Measurements from ENCODE around the gene RUFY4.

The RUFY4 gene

GRCh38 chr2:218068721-218069334, at the start of gene RUFY4:
Gene RUFY4, plus strand, starts transcription at chr2:218069253. Its CDS starts 1,353 bp downstream, at chr2:218070606.
- DNase-seq (ENCODE audit: extremely low spot score, insufficient read length, low read depth) (peak; percentile 38), FAIRE-seq (peak; percentile 99)

GRCh38 chr2:218019411-218020060, 49.5 kb upstream of the RUFY4 start:
- DNase-seq (ENCODE audit: extremely low spot score, insufficient read length, low read depth), result no peak
- no peak for FAIRE-seq

GRCh38 chr2:218020281-218020680, 48.8 kb upstream of the RUFY4 start:
- FAIRE-seq (no peak), DNase-seq (ENCODE audit: extremely low spot score, insufficient read length, low read depth) (no peak)

- FAIRE-seq, result no peak
- DNase-seq (ENCODE audit: extremely low spot score, insufficient read length, low read depth), result no peak
Measured at GRCh38 chr2:218020966-218021535, 48.0 kb upstream of the RUFY4 start.

- FAIRE-seq (no peak), DNase-seq (ENCODE audit: extremely low spot score, insufficient read length, low read depth) (no peak)
Measured at GRCh38 chr2:218021536-218022071, 47.4 kb upstream of the RUFY4 start.

- DNase-seq (ENCODE audit: extremely low spot score, insufficient read length, low read depth) (no peak), FAIRE-seq (no peak)
Measured at GRCh38 chr2:218022131-218022850, 46.8 kb upstream of the RUFY4 start.

- FAIRE-seq (no peak), DNase-seq (ENCODE audit: extremely low spot score, insufficient read length, low read depth) (no peak)
Measured at GRCh38 chr2:218022851-218023530, 46.1 kb upstream of the RUFY4 start.

GRCh38 chr2:218023636-218024035, 45.4 kb upstream of the RUFY4 start:
- no peak for FAIRE-seq

GRCh38 chr2:218024336-218024735, 44.7 kb upstream of the RUFY4 start:
- FAIRE-seq (no peak), DNase-seq (ENCODE audit: extremely low spot score, insufficient read length, low read depth) (no peak)

More at GRCh38 chr2:218023636-218024035, 45.4 kb upstream of the RUFY4 start:
- DNase-seq (ENCODE audit: extremely low spot score, insufficient read length, low read depth), result no peak

GRCh38 chr2:218024871-218025270, 44.2 kb upstream of the RUFY4 start:
- FAIRE-seq (no peak), DNase-seq (ENCODE audit: extremely low spot score, insufficient read length, low read depth) (no peak)

GRCh38 chr2:218026244-218026643, 42.8 kb upstream of the RUFY4 start:
- no peak for FAIRE-seq
- no peak for DNase-seq (ENCODE audit: extremely low spot score, insufficient read length, low read depth)

GRCh38 chr2:218026676-218027425, 42.2 kb upstream of the RUFY4 start:
- FAIRE-seq (no peak), DNase-seq (ENCODE audit: extremely low spot score, insufficient read length, low read depth) (no peak)

- FAIRE-seq (no peak), DNase-seq (ENCODE audit: extremely low spot score, insufficient read length, low read depth) (no peak)
Measured at GRCh38 chr2:218027426-218028188, 41.4 kb upstream of the RUFY4 start.

GRCh38 chr2:218028189-218028495, 40.9 kb upstream of the RUFY4 start:
- FAIRE-seq (no peak), DNase-seq (ENCODE audit: extremely low spot score, insufficient read length, low read depth) (no peak)

GRCh38 chr2:218028562-218029348, 40.3 kb upstream of the RUFY4 start:
- DNase-seq (ENCODE audit: extremely low spot score, insufficient read length, low read depth) (no peak), FAIRE-seq (no peak)

GRCh38 chr2:218029366-218030360, 39.4 kb upstream of the RUFY4 start:
- FAIRE-seq, result no peak
- no peak for DNase-seq (ENCODE audit: extremely low spot score, insufficient read length, low read depth)

All from GM18507 (cell line).